ENCODE data around the gene INF2.

The INF2 gene

DNA sequence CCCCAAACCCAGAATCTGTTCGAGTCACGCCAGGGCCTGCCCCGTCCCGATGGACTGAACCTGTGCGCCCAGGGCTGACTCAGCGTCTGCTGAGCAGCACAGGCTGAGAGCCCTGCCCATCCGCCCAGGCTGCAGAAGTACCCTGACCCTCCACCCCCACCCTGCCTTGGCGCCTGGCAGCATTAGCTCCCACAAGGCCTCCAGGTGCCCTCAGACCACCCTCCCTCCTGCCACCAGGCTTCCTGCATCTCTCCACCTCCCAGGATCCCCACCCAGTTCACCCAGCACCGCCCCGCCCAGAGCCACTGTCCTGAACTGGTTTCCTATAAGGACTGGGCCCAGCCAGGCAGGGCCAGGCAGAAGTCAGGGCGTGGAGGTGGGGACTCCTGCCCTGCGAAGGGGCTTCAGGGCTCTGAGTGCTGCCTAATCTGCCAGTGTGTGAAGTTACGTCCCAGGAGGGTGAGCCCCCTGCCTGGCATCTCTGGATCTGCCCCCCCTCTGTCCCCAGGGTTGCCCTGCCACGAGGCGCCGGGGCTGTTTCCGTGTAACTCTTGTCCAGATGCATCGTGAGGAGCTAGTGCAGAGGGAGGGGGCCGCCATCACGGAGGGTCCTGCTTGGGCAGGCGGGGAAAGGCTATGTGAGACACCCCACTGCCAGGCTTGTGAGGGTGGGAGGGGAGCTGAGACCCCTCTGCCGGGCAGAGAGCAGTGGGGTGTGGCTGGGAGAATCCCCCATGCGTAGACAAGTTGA, 43.7 kb downstream of the INF2 start:
- in situ Hi-C loops (cut with MboI; ENCODE audit: low sequenced_read_pairs): no loop called here

- in situ Hi-C loops (cut with MboI; ENCODE audit: low sequenced_read_pairs): no loop called here
Observed at GRCh38 chr14:104734051-104734587, 44.7 kb downstream of the INF2 start.

DNA sequence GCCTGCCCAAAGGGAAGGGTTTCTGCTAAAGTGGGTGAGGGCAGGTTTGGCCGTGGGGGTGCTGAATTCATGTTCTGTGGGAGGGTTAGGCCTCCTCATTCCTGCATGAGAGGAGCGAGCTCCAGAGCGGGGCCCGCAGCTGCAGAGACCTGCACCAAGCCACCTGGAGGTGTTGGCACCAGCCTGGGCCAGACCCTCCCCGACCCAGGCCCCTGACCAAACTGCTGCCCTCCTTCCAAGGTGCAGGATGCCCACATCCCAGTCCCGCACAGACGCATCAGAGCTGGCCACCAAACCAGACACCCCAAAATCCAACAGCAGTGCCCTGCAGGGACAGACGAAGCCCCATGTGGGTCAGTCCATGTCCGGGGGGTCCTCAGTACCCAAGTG, 45.2 kb downstream of the INF2 start:
- in situ Hi-C loops (cut with MboI; ENCODE audit: low sequenced_read_pairs): no loop called here

GRCh38 chr14:104734991-104735779, 45.8 kb downstream of the INF2 start:
- in situ Hi-C loops (cut with MboI; ENCODE audit: low sequenced_read_pairs): no loop called here

DNA sequence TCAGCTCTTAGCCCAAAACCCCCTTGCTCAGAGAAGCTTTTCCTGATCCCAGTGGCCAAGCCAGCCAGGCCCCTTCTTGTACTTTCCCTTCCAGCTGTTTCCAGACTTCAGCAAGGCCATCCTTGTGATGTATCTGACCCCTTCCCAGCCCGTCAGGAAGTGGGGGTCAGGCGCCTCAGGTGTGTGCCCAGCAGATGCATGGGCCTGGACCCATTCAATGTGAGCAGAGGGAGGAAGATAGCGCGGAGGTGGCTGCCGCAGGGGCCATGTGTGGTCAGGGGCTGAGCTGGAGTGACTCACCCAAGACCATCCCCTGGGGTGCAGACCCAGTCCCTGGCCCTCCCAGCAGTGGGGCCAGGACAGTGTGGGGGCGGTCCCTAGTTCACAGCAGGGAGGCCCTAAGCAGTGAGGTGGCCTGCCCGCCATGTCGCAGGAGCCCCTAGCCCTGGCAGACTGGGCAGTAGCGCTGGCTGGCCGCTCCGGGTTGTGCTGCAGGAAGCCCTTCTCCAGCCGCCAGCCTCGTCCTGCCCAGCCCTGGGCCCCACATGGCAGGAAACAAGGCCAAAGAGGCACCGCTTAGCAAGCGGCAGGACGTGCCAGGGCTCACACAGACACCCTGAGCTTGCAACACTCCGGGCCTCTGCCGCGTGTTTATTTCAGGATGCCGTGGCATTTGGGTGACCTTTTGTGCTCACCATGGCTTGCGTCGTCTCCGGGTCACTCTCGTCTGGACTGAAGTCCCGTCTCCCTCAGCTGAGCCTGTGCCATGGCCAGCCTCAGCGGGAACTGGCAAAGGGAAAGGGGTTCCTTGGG, 46.6 kb downstream of the INF2 start:
- in situ Hi-C loops (cut with MboI; ENCODE audit: low sequenced_read_pairs): no loop called here

- in situ Hi-C loops (cut with MboI; ENCODE audit: low sequenced_read_pairs): no loop called here
Observed at GRCh38 chr14:104738375-104739019, 49.1 kb downstream of the INF2 start.

DNA sequence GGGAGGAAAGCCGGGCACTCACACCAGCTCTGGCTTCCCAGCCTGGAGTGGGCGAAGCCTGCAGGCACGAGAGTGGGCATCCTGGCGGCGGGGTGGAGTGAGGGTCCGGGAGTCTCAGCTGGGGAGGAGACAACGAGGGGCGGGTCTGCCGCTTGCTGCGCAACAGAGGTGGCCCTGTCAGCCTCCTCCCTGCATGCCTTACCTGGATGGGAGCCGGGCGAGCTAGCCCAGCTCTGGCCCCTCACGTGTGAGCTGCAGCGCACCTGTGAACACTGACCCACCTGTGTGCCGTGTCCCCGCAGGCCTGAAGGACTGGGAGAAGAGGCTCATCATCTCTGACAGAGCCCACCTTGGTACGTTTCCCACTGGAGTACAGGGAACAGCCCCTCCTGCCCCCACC, 49.6 kb downstream of the INF2 start:
- in situ Hi-C loops (cut with MboI; ENCODE audit: low sequenced_read_pairs): no loop called here

DNA sequence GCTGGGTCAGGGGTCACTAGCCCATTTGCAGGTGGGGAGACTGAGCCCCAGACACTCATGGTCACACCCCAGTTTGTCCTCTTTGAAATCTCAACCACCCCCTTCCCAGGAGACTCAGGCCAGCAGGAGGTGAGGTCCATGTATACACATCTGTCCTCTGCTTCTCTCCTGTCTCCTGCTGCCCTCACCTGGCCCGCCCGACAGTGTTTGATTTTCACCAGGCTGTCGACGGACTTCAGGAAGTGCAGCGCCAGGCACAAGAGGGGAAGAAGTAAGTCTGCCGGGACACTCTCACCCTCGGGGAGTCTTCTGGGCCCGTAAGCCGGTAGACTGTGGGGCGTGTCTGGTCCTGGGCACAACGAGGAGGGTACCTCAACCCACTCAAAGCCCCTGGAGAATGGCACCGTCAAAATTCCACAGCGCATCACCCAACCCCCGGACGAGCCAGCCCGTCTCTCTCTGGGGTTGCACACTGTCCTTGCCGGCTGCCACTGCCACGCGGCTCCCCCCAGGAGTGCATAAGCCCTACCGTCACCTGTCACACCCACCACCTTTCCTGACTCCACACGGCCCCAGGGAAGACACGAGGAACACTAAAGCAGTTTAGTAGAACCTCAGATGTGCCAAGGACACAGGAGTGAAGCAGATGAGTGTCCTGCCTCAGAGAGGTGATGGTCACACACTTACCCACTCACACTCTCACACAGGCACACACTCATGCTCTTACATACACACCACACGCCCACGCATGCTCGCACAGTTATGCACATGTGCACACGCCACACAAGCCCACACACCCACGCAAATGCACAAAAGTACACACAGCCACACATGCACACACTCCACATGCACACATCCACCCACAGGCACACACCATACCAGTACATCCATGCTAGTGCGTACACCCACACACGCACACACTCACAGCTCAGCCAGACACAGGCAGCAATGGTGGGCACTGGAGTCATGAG, 50.4 kb downstream of the INF2 start:
- in situ Hi-C loops (cut with MboI; ENCODE audit: low sequenced_read_pairs): no loop called here

DNA sequence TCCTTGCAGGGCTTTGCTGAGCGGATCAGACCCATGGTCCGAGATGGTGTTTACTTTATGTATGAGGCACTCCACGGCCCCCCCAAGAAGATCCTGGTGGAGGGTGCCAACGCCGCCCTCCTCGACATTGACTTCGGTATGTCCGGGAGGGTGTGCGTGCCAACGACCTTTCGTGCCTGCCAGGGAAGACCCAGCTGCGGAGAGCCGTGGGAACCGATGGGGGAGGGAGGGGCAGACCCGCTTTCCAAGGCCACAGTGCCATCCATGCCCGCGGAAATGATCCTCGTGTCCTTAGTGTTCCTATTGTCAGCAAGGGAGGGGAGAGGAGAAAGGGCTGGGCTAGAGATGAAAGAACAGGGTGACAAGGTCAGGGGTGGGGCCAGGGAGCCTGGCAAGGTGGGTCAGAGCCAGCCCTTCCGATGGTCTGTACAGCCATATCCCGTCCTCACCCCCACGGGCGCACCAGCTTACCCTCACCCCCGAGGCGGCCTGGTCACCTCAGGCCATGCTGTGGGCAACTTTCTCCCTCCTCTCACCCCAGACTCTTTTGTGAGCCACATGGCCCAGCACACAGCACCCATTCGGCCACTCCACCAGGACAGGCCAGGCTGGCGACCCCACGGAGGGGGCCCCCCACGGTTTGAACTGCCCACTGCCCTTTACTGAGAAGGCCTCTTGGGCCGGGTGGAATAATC, 51.8 kb downstream of the INF2 start:
- in situ Hi-C loops (cut with MboI; ENCODE audit: low sequenced_read_pairs): no loop called here

DNA sequence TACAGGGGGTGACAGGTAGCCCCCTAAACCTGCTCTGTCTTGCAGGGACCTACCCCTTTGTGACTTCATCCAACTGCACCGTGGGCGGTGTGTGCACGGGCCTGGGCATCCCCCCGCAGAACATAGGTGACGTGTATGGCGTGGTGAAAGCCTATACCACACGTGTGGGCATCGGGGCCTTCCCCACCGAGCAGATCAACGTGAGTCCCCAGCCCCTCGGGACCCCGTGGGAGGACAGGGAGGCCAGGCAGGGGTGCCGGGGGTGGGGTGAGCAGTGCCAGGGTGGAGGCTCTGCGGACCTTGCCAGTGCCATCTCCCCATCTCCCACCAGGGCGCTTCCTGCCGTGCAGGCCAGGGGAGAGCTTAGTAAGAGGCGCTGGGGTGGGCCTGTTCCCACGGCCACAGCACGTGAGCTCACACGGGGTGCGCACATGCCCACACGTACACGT, 52.4 kb downstream of the INF2 start:
- in situ Hi-C loops (cut with MboI; ENCODE audit: low sequenced_read_pairs): no loop called here

DNA sequence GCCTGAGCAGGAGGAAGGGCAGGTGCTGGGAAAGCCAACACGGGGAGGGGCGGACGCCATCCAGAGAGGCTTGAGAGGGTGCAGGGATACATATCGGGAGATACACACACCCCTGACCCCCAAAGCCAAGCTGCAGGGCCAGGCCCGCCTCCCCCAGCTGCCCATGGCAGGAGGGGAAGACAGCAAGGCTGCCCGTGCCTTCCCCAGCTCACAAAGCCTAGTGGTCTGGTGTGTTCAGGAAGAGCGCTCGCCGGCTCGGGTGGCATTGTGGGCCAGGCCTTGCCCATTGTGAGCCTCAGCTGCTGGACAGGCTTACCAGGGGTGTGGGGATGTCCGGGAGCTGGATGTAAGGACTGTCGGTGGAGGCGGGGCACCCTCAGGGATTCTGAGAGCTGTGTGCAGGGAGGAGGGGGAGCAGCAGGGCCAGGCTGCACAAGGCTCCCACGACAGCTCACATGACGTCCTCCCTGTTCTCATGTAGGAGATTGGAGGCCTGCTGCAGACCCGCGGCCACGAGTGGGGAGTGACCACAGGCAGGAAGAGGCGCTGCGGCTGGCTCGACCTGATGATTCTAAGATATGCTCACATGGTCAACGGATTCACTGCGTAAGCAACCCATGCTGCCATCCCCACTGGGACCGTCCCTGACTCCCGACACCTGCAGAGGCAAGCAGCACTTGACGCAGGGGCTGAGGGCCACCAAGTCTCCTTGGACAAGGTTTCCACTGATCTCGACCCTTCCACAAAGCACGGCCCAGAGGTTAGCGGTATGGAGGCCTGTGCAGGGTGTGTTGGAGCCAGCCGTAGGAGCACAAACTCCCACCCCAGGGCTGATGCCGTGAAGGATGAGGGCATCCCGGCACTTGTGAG, 53.4 kb downstream of the INF2 start:
- in situ Hi-C loops (cut with MboI; ENCODE audit: low sequenced_read_pairs): no loop called here

DNA sequence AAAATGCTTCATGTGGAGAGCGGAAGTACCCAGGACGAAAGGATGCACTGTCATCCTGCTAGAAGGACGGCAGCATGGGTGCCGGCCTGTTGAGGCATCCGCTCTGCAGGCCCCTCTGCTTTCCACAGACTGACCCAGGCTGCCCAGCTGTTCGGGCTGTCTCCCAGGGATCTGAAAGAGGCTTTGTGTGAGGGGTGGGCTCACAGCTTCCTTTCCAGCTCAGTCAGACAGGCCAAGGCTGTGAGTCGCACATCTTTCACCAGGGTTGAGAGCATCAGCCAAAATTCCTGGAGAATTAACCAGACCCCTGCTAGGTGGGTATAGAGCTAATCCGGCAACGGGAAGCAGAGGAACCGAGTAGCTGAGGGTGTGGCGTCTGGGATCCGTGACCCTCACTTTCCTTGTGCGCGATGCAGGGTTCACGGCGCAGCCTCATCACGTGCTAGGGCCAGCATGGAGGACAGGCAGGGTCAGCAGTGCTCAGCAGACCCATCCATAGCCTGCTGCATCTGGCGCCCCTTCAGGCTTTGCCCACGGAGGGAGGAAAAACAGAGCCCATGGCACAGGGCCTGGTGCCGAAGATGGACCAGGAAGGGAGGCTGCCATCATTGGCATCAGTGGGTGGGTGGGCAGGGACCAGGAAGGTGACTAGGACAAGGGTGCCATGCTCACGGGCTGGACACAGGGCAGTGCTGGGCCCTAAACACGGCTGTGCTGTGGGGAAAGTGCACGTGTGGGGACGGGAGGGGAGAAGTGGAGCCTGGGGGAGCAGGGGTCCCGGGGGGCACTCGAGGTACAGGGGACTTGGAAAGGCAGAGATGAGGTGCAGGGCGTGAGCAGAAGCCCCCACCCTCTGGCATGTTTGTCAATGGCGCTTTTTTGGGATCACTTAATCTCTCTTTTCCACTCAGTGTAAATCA, 54.3 kb downstream of the INF2 start:
- in situ Hi-C loops (cut with MboI; ENCODE audit: low sequenced_read_pairs): no loop called here

DNA sequence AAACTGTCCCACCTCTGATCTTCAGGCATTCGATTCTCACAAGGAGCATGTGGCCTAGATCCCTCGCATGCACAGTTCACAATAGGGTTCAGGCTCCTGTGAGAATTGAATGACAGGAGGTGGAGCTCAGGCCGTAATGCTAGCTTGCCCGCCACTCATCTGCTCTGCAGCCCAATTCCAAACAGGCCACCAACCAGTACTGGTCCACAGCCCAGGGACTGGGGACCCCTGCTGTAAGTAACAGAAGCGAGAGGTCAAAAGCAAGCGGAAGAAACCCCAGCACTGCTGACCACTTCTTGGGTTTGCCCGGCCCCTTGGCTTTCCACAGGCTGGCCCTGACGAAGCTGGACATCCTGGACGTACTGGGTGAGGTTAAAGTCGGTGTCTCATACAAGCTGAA, 55.1 kb downstream of the INF2 start:
- in situ Hi-C loops (cut with MboI; ENCODE audit: low sequenced_read_pairs): no loop called here

DNA sequence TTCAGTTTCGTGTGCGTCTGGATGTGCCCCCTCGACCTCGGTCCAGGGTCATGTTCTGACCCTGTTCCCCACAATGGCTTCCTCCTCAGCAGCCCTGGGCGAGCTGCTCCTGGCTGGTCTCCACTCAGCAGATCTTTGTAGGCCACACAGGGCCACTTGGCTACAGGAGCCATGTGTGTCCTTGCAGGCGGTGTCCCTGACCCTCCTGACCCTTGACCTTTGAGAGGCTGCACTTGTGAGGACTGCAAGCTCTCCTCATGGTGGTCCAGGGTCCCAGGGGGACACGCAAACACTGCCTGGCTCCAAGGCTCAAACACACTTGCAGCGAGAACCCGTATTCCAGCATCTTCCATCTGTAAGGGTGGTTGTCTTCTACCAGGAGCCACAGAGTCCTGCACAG, 56.0 kb downstream of the INF2 start:
- in situ Hi-C loops (cut with MboI; ENCODE audit: low sequenced_read_pairs): no loop called here

- in situ Hi-C loops (cut with MboI; ENCODE audit: low sequenced_read_pairs): no loop called here
Observed at GRCh38 chr14:104746071-104746545, 56.7 kb downstream of the INF2 start.

GRCh38 chr14:104746934-104747481, 57.6 kb downstream of the INF2 start:
- in situ Hi-C loops (cut with MboI; ENCODE audit: low sequenced_read_pairs): no loop called here

DNA sequence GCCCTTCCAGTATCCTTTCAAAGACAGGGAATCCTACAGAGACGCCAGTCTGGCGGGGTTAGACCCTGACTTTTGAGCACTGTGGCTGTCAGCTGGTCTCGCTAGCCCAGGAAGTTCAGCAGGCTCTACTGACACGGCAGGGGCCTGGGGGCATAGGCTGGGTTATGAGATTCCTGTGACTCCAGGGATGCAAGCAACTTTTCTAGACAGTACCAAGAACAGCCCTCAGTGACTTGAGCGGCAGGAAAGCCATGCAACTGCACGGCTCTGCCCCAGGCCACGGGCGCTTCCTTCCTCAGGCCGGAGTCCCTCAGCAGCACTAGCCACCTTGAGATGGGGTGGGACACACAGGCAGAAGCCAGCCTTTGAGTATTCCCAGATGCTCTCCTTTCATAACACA, 58.5 kb downstream of the INF2 start:
- in situ Hi-C loops (cut with MboI; ENCODE audit: low sequenced_read_pairs): no loop called here

Measured in HL-60/S4 treated with phorbol 12-myristate 13-acetate at 8.2 ng/mL for 4 days and 3 days (cell line).